ENCODE results near the gene ASMTL. TPM values are rescaled to one million over a fixed set of nuclear protein-coding genes. Genes with fewer than 3 reads are reported as not detected.

Gene ASMTL
- total RNA-seq, 1 donor from 2014 or later: 23.8 TPM

- ATAC-seq: no peak
- DNase-seq: peak; percentile 45
- peaks cover 11% of the 10 kb centered on the region for H3K36me3 ChIP-seq
- H3K4me3 ChIP-seq: no peak overlapping the region
- H3K27me3 ChIP-seq: no peaks in the 10 kb centered on the region
- intact Hi-C loops (cut with DNase I): no loop called here
- no peaks in the 10 kb centered on the region for H3K9me3 ChIP-seq
- H3K27ac ChIP-seq: no peak overlapping the region
- H3K4me1 ChIP-seq: peaks cover 11% of the 10 kb centered on the region
- TF ChIP-seq CTCF (IDR thresholded peaks at IDR 0.05): no peak
Measured at GRCh38 chrX:1397001-1397400, 55.7 kb downstream of the ASMTL start.

GRCh38 chrX:1395646-1396216 lies 57.0 kb downstream of the ASMTL start:
- peak; percentile 6 for DNase-seq
- H3K9me3 ChIP-seq: no peaks in the 10 kb centered on the region
- H3K27me3 ChIP-seq: no peaks in the 10 kb centered on the region
- no peak overlapping the region for H3K27ac ChIP-seq
- H3K36me3 ChIP-seq: peaks cover 11% of the 10 kb centered on the region
- H3K4me1 ChIP-seq: peaks cover 16% of the 10 kb centered on the region
- intact Hi-C loops (cut with DNase I): no loop called here
- H3K4me3 ChIP-seq: no peak overlapping the region
- no peak for ATAC-seq
- TF ChIP-seq CTCF (IDR thresholded peaks at IDR 0.05): no peak

GRCh38 chrX:1394731-1395501 lies 57.8 kb downstream of the ASMTL start:
- intact Hi-C loops (cut with DNase I): no loop called here
- H3K4me1 ChIP-seq: peaks cover 24% of the 10 kb centered on the region
- H3K36me3 ChIP-seq: peaks cover 9% of the 10 kb centered on the region
- peak overlapping the region; percentile 18 for H3K27ac ChIP-seq
- ATAC-seq (no peak), DNase-seq (peak; percentile 59)
- no peak for TF ChIP-seq CTCF (IDR thresholded peaks at IDR 0.05)
- H3K4me3 ChIP-seq: no peak overlapping the region
- H3K9me3 ChIP-seq: no peaks in the 10 kb centered on the region
- H3K27me3 ChIP-seq: no peaks in the 10 kb centered on the region

- Histone ChIP-seq H3K4me1 (peaks cover 32% of the 10 kb centered on the region), H3K27me3 (no peaks in the 10 kb centered on the region), H3K27ac (peak overlapping the region; percentile 18), H3K9me3 (no peaks in the 10 kb centered on the region), H3K4me3 (no peak overlapping the region), H3K36me3 (peaks cover 14% of the 10 kb centered on the region)
- DNase-seq: peak; percentile 17
- TF ChIP-seq CTCF (IDR thresholded peaks at IDR 0.05): no peak
- intact Hi-C loops (cut with DNase I): no loop called here
- no peak for ATAC-seq
Measured at GRCh38 chrX:1393871-1394615, 58.7 kb downstream of the ASMTL start.

- H3K4me1 ChIP-seq: peaks cover 38% of the 10 kb centered on the region
- peak overlapping the region; percentile 99 for H3K27ac ChIP-seq
- no peaks in the 10 kb centered on the region for H3K27me3 ChIP-seq
- peak; percentile 60 for ATAC-seq
- peak; percentile 86 for DNase-seq
- no peaks in the 10 kb centered on the region for H3K9me3 ChIP-seq
- intact Hi-C loops (cut with DNase I): no loop called here
- H3K4me3 ChIP-seq: peak overlapping the region; percentile 98
- peaks cover 29% of the 10 kb centered on the region for H3K36me3 ChIP-seq
- TF ChIP-seq CTCF (IDR thresholded peaks at IDR 0.05): no peak
Measured at GRCh38 chrX:1392376-1393068, 60.2 kb downstream of the ASMTL start.

Measured in upper lobe of right lung (tissue), 1 donor.